IMR-90 (cell line): ENCODE measurements around the gene DGLUCY.

Source experiments
- CEBPB ChIP-seq: IDR thresholded peaks from 2 replicates; pipeline ENCODE4 v1.6.1; 2012; ENCODE audit warnings: low read depth, low read length, improper control_type of control experiment
- CTCF ChIP-seq: conservative IDR thresholded peaks from 2 replicates; pipeline ENCODE4 v1.5.1; 2012; ENCODE audit warnings: mild to moderate bottlenecking, low read depth, low read length, improper control_type of control experiment
- MAFK ChIP-seq: IDR thresholded peaks from 2 replicates; pipeline ENCODE4 v1.6.1; 2012; ENCODE audit warnings: low read depth, low read length, improper control_type of control experiment
- POLR2A ChIP-seq: IDR thresholded peaks from 2 replicates; pipeline ENCODE4 v1.6.1; 2012; ENCODE audit warnings: mild to moderate bottlenecking, low read depth, low read length
- SMC3 ChIP-seq: fragments of 150-350 bp; IDR thresholded peaks from 2 replicates; pipeline ENCODE4 v1.6.1; 2016; ENCODE audit warnings: low read depth, mild to moderate bottlenecking, antibody characterized with exemption, low read length, moderate library complexity

GRCh38 chr14:91230397-91231035, 116.6 kb downstream of the DGLUCY start:
- TF ChIP-seq CTCF (no peak), POLR2A (no peak), MAFK (no peak), CEBPB (no peak), SMC3 (no peak)
